ENCODE measurements around the gene CHRM1.

The CHRM1 gene

DNA sequence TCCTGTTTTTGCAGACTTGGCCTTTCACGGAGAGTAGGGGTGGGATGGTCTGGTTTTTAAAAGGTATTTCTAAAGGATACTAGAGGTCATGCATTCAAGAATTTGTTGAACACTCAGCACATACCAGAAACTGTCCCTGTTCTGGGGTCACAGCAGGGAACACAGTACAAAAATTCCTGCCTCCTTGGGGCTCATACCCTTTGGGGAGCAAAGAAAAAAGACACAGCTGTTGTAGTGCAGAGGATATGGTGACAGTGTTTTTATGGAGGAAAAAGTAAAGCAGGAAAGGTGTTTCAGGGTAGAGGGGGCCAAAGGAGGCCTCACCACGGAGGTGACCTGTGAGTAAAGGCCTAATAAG is 32.1 kb downstream of the CHRM1 start:
- Histone ChIP-seq H3K4me1 (no peaks in the 10 kb centered on the region), H3K27ac (peak overlapping the region; percentile 11), H3K9me3 (ENCODE audit: control insufficient read depth, low read length) (no peaks in the 10 kb centered on the region), H3K4me2 (ENCODE audit: low read length) (no peak overlapping the region), H3K4me3 (ENCODE audit: low read depth, low read length) (no peak overlapping the region), H3K27me3 (ENCODE audit: control insufficient read depth, insufficient read depth, low read length) (no peaks in the 10 kb centered on the region), H2AFZ (no peak overlapping the region), H3K79me2 (no peaks in the 10 kb centered on the region), H3K9ac (no peak overlapping the region), H3K36me3 (ENCODE audit: control insufficient read depth, insufficient read depth, low read length) (no peaks in the 10 kb centered on the region)
- TF ChIP-seq, protein P1, sequence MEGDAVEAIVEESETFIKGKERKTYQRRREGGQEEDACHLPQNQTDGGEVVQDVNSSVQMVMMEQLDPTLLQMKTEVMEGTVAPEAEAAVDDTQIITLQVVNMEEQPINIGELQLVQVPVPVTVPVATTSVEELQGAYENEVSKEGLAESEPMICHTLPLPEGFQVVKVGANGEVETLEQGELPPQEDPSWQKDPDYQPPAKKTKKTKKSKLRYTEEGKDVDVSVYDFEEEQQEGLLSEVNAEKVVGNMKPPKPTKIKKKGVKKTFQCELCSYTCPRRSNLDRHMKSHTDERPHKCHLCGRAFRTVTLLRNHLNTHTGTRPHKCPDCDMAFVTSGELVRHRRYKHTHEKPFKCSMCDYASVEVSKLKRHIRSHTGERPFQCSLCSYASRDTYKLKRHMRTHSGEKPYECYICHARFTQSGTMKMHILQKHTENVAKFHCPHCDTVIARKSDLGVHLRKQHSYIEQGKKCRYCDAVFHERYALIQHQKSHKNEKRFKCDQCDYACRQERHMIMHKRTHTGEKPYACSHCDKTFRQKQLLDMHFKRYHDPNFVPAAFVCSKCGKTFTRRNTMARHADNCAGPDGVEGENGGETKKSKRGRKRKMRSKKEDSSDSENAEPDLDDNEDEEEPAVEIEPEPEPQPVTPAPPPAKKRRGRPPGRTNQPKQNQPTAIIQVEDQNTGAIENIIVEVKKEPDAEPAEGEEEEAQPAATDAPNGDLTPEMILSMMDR (IDR thresholded peaks at IDR 0.05), result no peak

DNA sequence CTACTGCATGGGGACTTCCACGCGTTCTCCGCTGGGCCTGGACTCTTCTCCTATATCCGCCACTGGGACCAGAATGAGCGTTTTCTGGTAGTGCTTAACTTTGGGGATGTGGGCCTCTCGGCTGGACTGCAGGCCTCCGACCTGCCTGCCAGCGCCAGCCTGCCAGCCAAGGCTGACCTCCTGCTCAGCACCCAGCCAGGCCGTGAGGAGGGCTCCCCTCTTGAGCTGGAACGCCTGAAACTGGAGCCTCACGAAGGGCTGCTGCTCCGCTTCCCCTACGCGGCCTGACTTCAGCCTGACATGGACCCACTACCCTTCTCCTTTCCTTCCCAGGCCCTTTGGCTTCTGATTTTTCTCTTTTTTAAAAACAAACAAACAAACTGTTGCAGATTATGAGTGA is 32.8 kb downstream of the CHRM1 start:
- H3K9ac ChIP-seq, result no peak overlapping the region
- H3K27me3 ChIP-seq (ENCODE audit: control insufficient read depth, insufficient read depth, low read length), result no peaks in the 10 kb centered on the region
- TF ChIP-seq, protein P1 (IDR thresholded peaks at IDR 0.05), result no peak
- H2AFZ ChIP-seq, result no peak overlapping the region
- H3K4me2 ChIP-seq (ENCODE audit: low read length), result no peak overlapping the region
- no peaks in the 10 kb centered on the region for H3K79me2 ChIP-seq
- no peaks in the 10 kb centered on the region for H3K9me3 ChIP-seq (ENCODE audit: control insufficient read depth, low read length)
- H3K4me3 ChIP-seq (ENCODE audit: low read depth, low read length), result no peak overlapping the region
- H3K27ac ChIP-seq, result no peak overlapping the region
- no peaks in the 10 kb centered on the region for H3K36me3 ChIP-seq (ENCODE audit: control insufficient read depth, insufficient read depth, low read length)
- H3K4me1 ChIP-seq, result no peaks in the 10 kb centered on the region

DNA sequence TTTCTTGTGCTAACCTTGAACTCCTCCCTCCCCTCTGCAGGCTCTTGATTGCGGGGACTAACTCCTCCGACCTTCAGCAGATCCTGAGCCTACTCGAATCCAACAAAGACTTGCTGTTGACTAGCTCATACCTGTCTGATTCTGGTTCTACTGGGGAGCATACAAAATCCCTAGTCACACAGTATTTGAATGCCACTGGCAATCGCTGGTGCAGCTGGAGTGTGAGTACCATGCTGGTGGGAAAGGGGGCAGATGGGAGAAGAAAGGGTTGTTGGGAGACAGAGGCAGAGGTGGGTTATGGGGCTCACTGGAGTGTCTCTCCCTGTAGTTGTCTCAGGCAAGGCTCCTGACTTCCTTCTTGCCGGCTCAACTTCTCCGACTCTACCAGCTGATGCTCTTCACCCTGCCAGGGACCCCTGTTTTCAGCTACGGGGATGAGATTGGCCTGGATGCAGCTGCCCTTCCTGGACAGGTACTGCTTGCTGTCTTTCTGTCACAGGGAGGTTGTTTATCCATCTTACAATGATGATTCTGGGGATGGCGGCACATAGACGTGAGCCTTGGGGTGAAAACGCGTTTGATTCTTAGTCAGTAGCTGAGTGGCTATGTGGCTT is 35.9 kb downstream of the CHRM1 start:
- no peak overlapping the region for H3K9ac ChIP-seq
- H3K79me2 ChIP-seq, result no peaks in the 10 kb centered on the region
- no peak overlapping the region for H2AFZ ChIP-seq
- H3K27ac ChIP-seq, result no peak overlapping the region
- no peaks in the 10 kb centered on the region for H3K36me3 ChIP-seq (ENCODE audit: control insufficient read depth, insufficient read depth, low read length)
- no peaks in the 10 kb centered on the region for H3K9me3 ChIP-seq (ENCODE audit: control insufficient read depth, low read length)
- H3K4me3 ChIP-seq (ENCODE audit: low read depth, low read length), result no peak overlapping the region
- TF ChIP-seq, protein P1 (IDR thresholded peaks at IDR 0.05), result no peak
- no peaks in the 10 kb centered on the region for H3K27me3 ChIP-seq (ENCODE audit: control insufficient read depth, insufficient read depth, low read length)
- H3K4me2 ChIP-seq (ENCODE audit: low read length), result no peak overlapping the region
- H3K4me1 ChIP-seq, result no peaks in the 10 kb centered on the region

DNA sequence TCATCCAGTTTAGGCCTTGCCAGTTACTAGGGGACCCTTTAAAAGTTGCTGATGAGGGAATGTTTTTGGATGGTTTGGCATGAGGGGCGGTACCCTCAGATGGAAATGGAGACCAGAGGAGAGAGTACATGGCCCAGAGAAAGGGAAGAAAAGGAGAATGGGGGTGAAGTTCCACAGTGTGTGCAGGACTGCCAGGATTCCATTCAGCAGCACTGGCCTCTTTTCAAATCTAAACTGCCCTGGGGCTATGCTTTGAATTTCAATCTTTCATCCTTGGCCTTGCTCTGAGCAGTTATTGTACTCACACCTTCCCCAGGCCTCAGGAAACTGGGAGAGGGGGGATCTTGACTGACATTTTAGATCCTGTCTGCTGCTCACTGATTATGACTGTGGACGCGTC is 37.5 kb downstream of the CHRM1 start:
- no peaks in the 10 kb centered on the region for H3K27me3 ChIP-seq (ENCODE audit: control insufficient read depth, insufficient read depth, low read length)
- H3K4me2 ChIP-seq (ENCODE audit: low read length), result peak overlapping the region; percentile 51
- H3K27ac ChIP-seq, result no peak overlapping the region
- no peak overlapping the region for H3K4me3 ChIP-seq (ENCODE audit: low read depth, low read length)
- H2AFZ ChIP-seq, result no peak overlapping the region
- H3K79me2 ChIP-seq, result no peaks in the 10 kb centered on the region
- H3K9ac ChIP-seq, result no peak overlapping the region
- peaks cover 5% of the 10 kb centered on the region for H3K4me1 ChIP-seq
- no peaks in the 10 kb centered on the region for H3K36me3 ChIP-seq (ENCODE audit: control insufficient read depth, insufficient read depth, low read length)
- no peaks in the 10 kb centered on the region for H3K9me3 ChIP-seq (ENCODE audit: control insufficient read depth, low read length)
- TF ChIP-seq, protein P1 (IDR thresholded peaks at IDR 0.05), result no peak

DNA sequence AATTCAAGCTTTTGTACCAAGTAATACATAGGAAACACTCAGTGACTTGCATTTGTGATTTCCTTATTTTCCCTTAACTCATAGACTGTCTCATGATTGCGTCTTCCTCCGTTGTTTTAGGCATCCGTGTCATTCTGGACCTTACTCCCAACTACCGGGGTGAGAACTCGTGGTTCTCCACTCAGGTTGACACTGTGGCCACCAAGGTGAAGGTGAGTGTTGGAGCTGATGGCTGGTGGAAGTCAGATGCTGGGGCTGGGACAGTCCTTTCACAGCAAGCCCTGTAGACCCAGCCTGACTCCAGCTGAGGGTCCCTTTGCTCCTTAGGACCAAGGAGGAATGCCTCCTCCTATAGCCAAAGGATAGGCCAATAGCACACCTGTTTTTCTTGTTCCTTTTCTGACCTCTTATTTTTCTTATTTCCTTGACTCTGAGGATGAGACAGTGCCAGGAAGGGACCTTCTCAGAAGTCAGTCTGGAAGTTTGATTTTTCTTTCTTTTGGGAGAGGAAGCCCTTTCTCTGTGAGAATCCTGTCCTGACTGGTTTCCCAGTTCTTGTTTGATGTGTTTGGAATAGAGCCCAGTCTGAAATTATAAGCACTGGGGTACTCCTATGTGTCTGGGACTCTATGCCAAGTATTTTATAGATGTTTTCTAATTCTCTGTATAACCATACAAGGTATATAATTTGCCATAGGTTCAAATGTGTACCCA is 38.2 kb downstream of the CHRM1 start:
- Histone ChIP-seq H3K4me3 (ENCODE audit: low read depth, low read length) (peak overlapping the region; percentile 91), H2AFZ (no peak overlapping the region), H3K79me2 (no peaks in the 10 kb centered on the region), H3K36me3 (ENCODE audit: control insufficient read depth, insufficient read depth, low read length) (no peaks in the 10 kb centered on the region), H3K27ac (peak overlapping the region; percentile 15), H3K9ac (no peak overlapping the region), H3K9me3 (ENCODE audit: control insufficient read depth, low read length) (no peaks in the 10 kb centered on the region), H3K4me2 (ENCODE audit: low read length) (peak overlapping the region; percentile 96), H3K4me1 (peaks cover 5% of the 10 kb centered on the region), H3K27me3 (ENCODE audit: control insufficient read depth, insufficient read depth, low read length) (no peaks in the 10 kb centered on the region)
- TF ChIP-seq, protein P1 (IDR thresholded peaks at IDR 0.05), result no peak
